IMR-90 (cell line): ENCODE results near the gene DYNLT2B. TPM values are rescaled to one million over a fixed set of nuclear protein-coding genes. Genes with fewer than 3 reads are reported as not detected.
"Not testable (repeated sequence)": the region's sequence is repeated elsewhere in the genome, so short reads cannot be mapped to it uniquely, and the experiment has no call there.

ENCODE experiments used
- ATAC-seq: fragments of 200-7000 bp; cut with Tn5 transposase; 2 replicates; pipeline ENCODE4 v1.9.1; 2020; ENCODE audit warnings: low read depth, mild to moderate bottlenecking, moderate library complexity
- BruUV-seq: library from RNA; stranded (reverse); fragments of 400-500 nt; replicated peaks from 2 replicates; lab custom pipeline; 2021; lab: Mats Ljungman, UMichigan
- CTCF ChIA-PET: fragments of 300-600 bp; formaldehyde crosslinking; extraction: SDS; loops from one replicate; lab custom pipeline; 2021; ENCODE audit warnings: antibody characterized with exemption; lab: Yijun Ruan, JAX
- POLR2A ChIA-PET: fragments of 300-600 bp; sonication (Branson Sonifier 250); formaldehyde crosslinking; loops from one replicate; lab custom pipeline; 2022; ENCODE audit warnings: antibody characterized with exemption; ENCODE audit not compliant: unreplicated experiment; lab: Charles Lee
- DNase-seq: peaks from one replicate; pipeline ENCODE4 v3.0.0; 2013
- H2AFZ ChIP-seq: replicated peaks from 2 replicates; pipeline ENCODE3; 2013; ENCODE audit warnings: low read length, mild to moderate bottlenecking; ENCODE audit not compliant: poor library complexity
- H2AK5ac ChIP-seq: 2 replicates; pipeline ENCODE4 v1.6.1; 2013; ENCODE audit warnings: low read depth, low read length, inconsistent platforms
- H2AK9ac ChIP-seq: replicated peaks from 2 replicates; pipeline ENCODE3; 2013; ENCODE audit warnings: mild to moderate bottlenecking, low read depth, low read length, moderate library complexity; ENCODE audit not compliant: poor library complexity
- H2BK120ac ChIP-seq: 2 replicates; pipeline ENCODE4 v1.6.1; 2013; ENCODE audit warnings: low read depth, low read length, inconsistent platforms
- H2BK15ac ChIP-seq: 3 replicates; pipeline ENCODE4 v1.6.1; 2013; ENCODE audit warnings: low read depth, low read length, inconsistent platforms
- H2BK20ac ChIP-seq: 2 replicates; pipeline ENCODE4 v1.6.1; 2013; ENCODE audit warnings: low read depth, mild to moderate bottlenecking, inconsistent platforms, low read length, moderate library complexity
- H2BK5ac ChIP-seq: 2 replicates; pipeline ENCODE4 v1.6.1; 2013; ENCODE audit warnings: mild to moderate bottlenecking, low read depth, low read length, inconsistent platforms; ENCODE audit not compliant: poor library complexity, severe bottlenecking
- H3K14ac ChIP-seq: replicated peaks from 2 replicates; pipeline ENCODE4 v1.6.1; 2013; ENCODE audit warnings: low read depth, low read length, inconsistent platforms
- H3K18ac ChIP-seq: 2 replicates; pipeline ENCODE4 v1.6.1; 2013; ENCODE audit warnings: low read depth, low read length, control low read depth
- H3K23ac ChIP-seq: 2 replicates; pipeline ENCODE4 v1.6.1; 2013; ENCODE audit warnings: low read depth, low read length, inconsistent platforms
- H3K27ac ChIP-seq: 2 replicates; pipeline ENCODE4 v1.5.1; 2013; ENCODE audit warnings: mild to moderate bottlenecking, control low read depth, low read length; ENCODE audit not compliant: insufficient read depth
- H3K27me3 ChIP-seq: 2 replicates; pipeline ENCODE4 v1.6.1; 2013; ENCODE audit warnings: low read length; ENCODE audit not compliant: control insufficient read depth, insufficient read depth
- H3K36me3 ChIP-seq: 2 replicates; pipeline ENCODE4 v1.6.1; 2013; ENCODE audit warnings: low read length, mixed read lengths; ENCODE audit not compliant: control insufficient read depth, insufficient read depth
- H3K4ac ChIP-seq: 2 replicates; pipeline ENCODE4 v1.6.1; 2013; ENCODE audit warnings: low read depth, low read length, inconsistent platforms
- H3K4me1 ChIP-seq: 2 replicates; pipeline ENCODE4 v1.6.1; 2013; ENCODE audit warnings: low read length, mixed read lengths; ENCODE audit not compliant: control insufficient read depth, insufficient read depth
- H3K4me2 ChIP-seq: 2 replicates; pipeline ENCODE4 v1.6.1; 2013; ENCODE audit warnings: low read depth, mild to moderate bottlenecking, control low read depth, low read length, moderate library complexity
- H3K4me3 ChIP-seq: 2 replicates; pipeline ENCODE4 v1.5.1; 2013; ENCODE audit warnings: low read depth, mild to moderate bottlenecking, control low read depth, low read length, moderate library complexity; ENCODE audit not compliant: insufficient read depth
- H3K56ac ChIP-seq: 2 replicates; pipeline ENCODE4 v1.6.1; 2013; ENCODE audit warnings: low read length, inconsistent platforms; ENCODE audit not compliant: insufficient read depth; ENCODE audit errors: extremely low read depth
- H3K79me1 ChIP-seq, 2 experiments: 2 replicates each; pipeline ENCODE4 v1.6.1; 2013; ENCODE audit warnings: low read length in 2 of 2, inconsistent platforms in 1 of 2, low read depth in 1 of 2
- H3K9ac ChIP-seq: 2 replicates; pipeline ENCODE4 v1.6.1; 2013; ENCODE audit warnings: low read depth, low read length, control low read depth
- H3K9me1 ChIP-seq: 2 replicates; pipeline ENCODE4 v1.6.1; 2013; ENCODE audit warnings: low read length, inconsistent platforms; ENCODE audit not compliant: insufficient read depth
- H3K9me3 ChIP-seq: 2 replicates; pipeline ENCODE4 v1.6.1; 2013; ENCODE audit warnings: low read length; ENCODE audit not compliant: control insufficient read depth, insufficient read depth
- H4K20me1 ChIP-seq: 2 replicates; pipeline ENCODE4 v1.6.1; 2013; ENCODE audit warnings: low read length, inconsistent platforms; ENCODE audit not compliant: insufficient read depth
- H4K5ac ChIP-seq: 2 replicates; pipeline ENCODE4 v1.6.1; 2013; ENCODE audit warnings: mild to moderate bottlenecking, low read depth, low read length, control low read depth
- H4K8ac ChIP-seq, 2 experiments: 2 replicates each; pipeline ENCODE4 v1.6.1; 2013; ENCODE audit warnings: low read depth in 2 of 2, low read length in 2 of 2, control low read depth in 1 of 2, inconsistent platforms in 1 of 2
- H4K91ac ChIP-seq: 2 replicates; pipeline ENCODE4 v1.6.1; 2013; ENCODE audit warnings: low read depth, low read length, inconsistent platforms; ENCODE audit not compliant: insufficient read depth
- WGBS, 2 experiments: methylation state at CpG; one replicate each; pipeline versions ENCODE4 v1.1.5 to v1.1.7; 2013; ENCODE audit warnings: missing lambda C conversion rate in 2 of 2; ENCODE audit not compliant: insufficient read length in 1 of 2; ENCODE audit errors: extremely low coverage in 2 of 2; 5-methylcytosine and 5-hydroxymethylcytosine counted together
- dilution Hi-C: fragments of 300-500 bp; cut with HindIII; formaldehyde crosslinking; loops from one replicate; pipeline ENCODE4 v1.14.3; 2018; ENCODE audit warnings: low sequenced_read_pairs; ENCODE audit not compliant: unreplicated experiment
- in situ Hi-C: fragments of 300-500 bp; cut with MboI; formaldehyde crosslinking; loops from 3 replicates; pipeline ENCODE4 v1.14.3; 2019; ENCODE audit warnings: low sequenced_read_pairs, inconsistent platforms, mixed read lengths
- intact Hi-C: fragments of 100-400 bp; cut with micrococcal nuclease; formaldehyde crosslinking; loops from 2 replicates; pipeline ENCODE4 v1.10.0; 2022
- polyA plus RNA-seq, 3 experiments: library from polyadenylated mRNA; depleted of rRNA; stranded (reverse); fragments of >200 nt; gene quantifications; 2 replicates each; pipeline ENCODE4 v1.2.3, GENCODE V29; 2012; ENCODE audit warnings: low replicate concordance in 1 of 3
- total RNA-seq: library from RNA; depleted of rRNA; stranded (reverse); fragments of >200 nt; gene quantifications from 2 replicates; pipeline ENCODE4 v1.2.3, GENCODE V29; 2012

Gene DYNLT2B
- total and polyA plus RNA-seq, 2 of the 4 experiments (the other 2 are of a cell fraction) = 2.2 to 6.0 TPM

DNA sequence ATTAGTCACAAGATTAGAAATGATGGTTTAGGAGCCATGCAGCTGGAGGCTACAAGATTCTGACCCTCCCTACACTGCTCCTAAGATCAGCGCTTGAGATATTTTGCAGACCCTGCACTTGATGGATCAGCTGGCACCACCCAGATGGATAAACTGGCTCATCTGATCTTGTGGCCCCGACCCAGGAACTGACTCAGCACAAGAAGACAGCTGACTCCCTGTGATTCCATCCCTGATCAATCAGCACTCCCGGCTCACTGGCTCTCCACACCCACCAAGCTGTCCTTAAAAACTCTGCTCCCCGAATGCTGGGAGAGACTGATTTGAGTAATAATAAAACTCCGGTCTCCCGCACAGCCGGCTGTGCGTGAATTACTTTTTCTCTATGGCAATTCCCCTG is 15.1 kb downstream of the DYNLT2B start:
- ATAC-seq, H3K27me3 ChIP-seq, H3K14ac ChIP-seq, intact Hi-C loops, H2AK5ac ChIP-seq, H3K27ac ChIP-seq, H4K91ac ChIP-seq, H3K9me1 ChIP-seq, H3K9ac ChIP-seq, H3K4ac ChIP-seq, CTCF ChIA-PET, dilution Hi-C loops, H2BK5ac ChIP-seq, POLR2A ChIA-PET, H3K18ac ChIP-seq, H4K5ac ChIP-seq, H3K23ac ChIP-seq, BruUV-seq, H2BK15ac ChIP-seq, in situ Hi-C loops, H4K20me1 ChIP-seq, H2BK120ac ChIP-seq, H2AFZ ChIP-seq, H3K4me1 ChIP-seq, H2AK9ac ChIP-seq, H3K79me1 ChIP-seq, H3K4me2 ChIP-seq, H4K8ac ChIP-seq, DNase-seq, H3K9me3 ChIP-seq, H3K4me3 ChIP-seq, H2BK20ac ChIP-seq, H3K36me3 ChIP-seq, H3K56ac ChIP-seq: not testable (repeated sequence)
- no CpG with 5 or more reads among the region's 8 CpGs for WGBS, 2 experiments

- H3K4me1 ChIP-seq, H2BK120ac ChIP-seq, H3K27me3 ChIP-seq, intact Hi-C loops, H4K20me1 ChIP-seq, H2BK5ac ChIP-seq, dilution Hi-C loops, H4K5ac ChIP-seq, H3K18ac ChIP-seq, H3K27ac ChIP-seq, H3K9me3 ChIP-seq, H3K4me2 ChIP-seq, H2BK15ac ChIP-seq, H3K9ac ChIP-seq, H3K4me3 ChIP-seq, H4K91ac ChIP-seq, H3K4ac ChIP-seq, in situ Hi-C loops, POLR2A ChIA-PET, H2AK5ac ChIP-seq, H2AFZ ChIP-seq, H3K36me3 ChIP-seq, H3K9me1 ChIP-seq, H3K23ac ChIP-seq, BruUV-seq, H3K14ac ChIP-seq, DNase-seq, H3K79me1 ChIP-seq, H2AK9ac ChIP-seq, H4K8ac ChIP-seq, H2BK20ac ChIP-seq, CTCF ChIA-PET, ATAC-seq, H3K56ac ChIP-seq: not testable (repeated sequence)
- no CpG with 5 or more reads among the region's 10 CpGs for WGBS, 2 experiments
Observed at GRCh38 chr3:196302551-196302950, 15.5 kb downstream of the DYNLT2B start.
